Neural cell (in vitro differentiated cells): ENCODE results near the gene ZNF783.

Experiments
- CTCF ChIP-seq: fragments of 450-650 bp; IDR thresholded peaks from 2 replicates; pipeline ENCODE4 v1.5.1; 2014; ENCODE audit warnings: antibody characterized with exemption, mild to moderate bottlenecking, moderate library complexity; ENCODE audit not compliant: poor library complexity, severe bottlenecking
- EP300 ChIP-seq: fragments of 450-650 bp; conservative IDR thresholded peaks from 2 replicates; pipeline ENCODE4 v1.6.1; 2014; ENCODE audit warnings: antibody characterized with exemption, mild to moderate bottlenecking, moderate library complexity; ENCODE audit not compliant: poor library complexity, severe bottlenecking
- EZH2 ChIP-seq: fragments of 200-600, 300-800 bp; shearing (Covaris generic), sonication (generic); IDR thresholded peaks from 2 replicates; pipeline ENCODE4 v1.6.1; 2014; ENCODE audit warnings: antibody characterized with exemption, low read length, borderline replicate concordance, mild to moderate bottlenecking; ENCODE audit not compliant: insufficient read depth, poor library complexity, severe bottlenecking
- POLR2AphosphoS5 ChIP-seq: IDR thresholded peaks from 2 replicates; pipeline ENCODE4 v1.6.1; 2012
- REST ChIP-seq: IDR thresholded peaks from 2 replicates; pipeline ENCODE4 v1.6.1; 2012; ENCODE audit warnings: borderline replicate concordance
- SMC3 ChIP-seq: fragments of 450-650 bp; conservative IDR thresholded peaks from 2 replicates; pipeline ENCODE4 v1.6.1; 2014; ENCODE audit warnings: antibody characterized with exemption, mild to moderate bottlenecking, moderate library complexity; ENCODE audit not compliant: poor library complexity

GRCh38 chr7:149307775-149308501 lies 45.9 kb downstream of the ZNF783 start:
- no peak for TF ChIP-seq CTCF
- TF ChIP-seq EP300, result no peak
- no peak for TF ChIP-seq EZH2
- TF ChIP-seq REST, result no peak
- no peak for TF ChIP-seq POLR2AphosphoS5
- no peak for TF ChIP-seq SMC3
